Measurements from ENCODE around the gene KLK2.

Gene KLK2

GRCh38 chr19:50851620-50852019 lies 21.6 kb upstream of the KLK2 start:
- DNase-seq: no peak

DNA sequence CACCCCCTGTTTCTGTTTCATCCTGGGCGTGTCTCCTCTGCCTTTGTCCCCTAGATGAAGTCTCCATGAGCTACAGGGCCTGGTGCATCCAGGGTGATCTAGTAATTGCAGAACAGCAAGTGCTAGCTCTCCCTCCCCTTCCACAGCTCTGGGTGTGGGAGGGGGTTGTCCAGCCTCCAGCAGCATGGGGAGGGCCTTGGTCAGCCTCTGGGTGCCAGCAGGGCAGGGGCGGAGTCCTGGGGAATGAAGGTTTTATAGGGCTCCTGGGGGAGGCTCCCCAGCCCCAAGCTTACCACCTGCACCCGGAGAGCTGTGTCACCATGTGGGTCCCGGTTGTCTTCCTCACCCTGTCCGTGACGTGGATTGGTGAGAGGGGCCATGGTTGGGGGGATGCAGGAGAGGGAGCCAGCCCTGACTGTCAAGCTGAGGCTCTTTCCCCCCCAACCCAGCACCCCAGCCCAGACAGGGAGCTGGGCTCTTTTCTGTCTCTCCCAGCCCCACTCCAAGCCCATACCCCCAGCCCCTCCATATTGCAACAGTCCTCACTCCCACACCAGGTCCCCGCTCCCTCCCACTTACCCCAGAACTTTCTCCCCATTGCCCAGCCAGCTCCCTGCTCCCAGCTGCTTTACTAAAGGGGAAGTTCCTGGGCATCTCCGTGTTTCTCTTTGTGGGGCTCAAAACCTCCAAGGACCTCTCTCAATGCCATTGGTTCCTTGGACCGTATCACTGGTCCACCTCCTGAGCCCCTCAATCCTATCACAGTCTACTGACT lies 18.4 kb upstream of the KLK2 start, which contains the start of gene KLK3:
KLK3 (plus strand) TSS at position 280 of the 775 bp plus-strand sequence; CDS start at position 321, 41 bp downstream.
- DNase-seq: no peak

GRCh38 chr19:50857366-50857765 lies 15.9 kb upstream of the KLK2 start:
- DNase-seq: no peak

- no peak for DNase-seq
Observed at GRCh38 chr19:50858886-50859285, 14.4 kb upstream of the KLK2 start.

- DNase-seq: no peak
Observed at GRCh38 chr19:50859849-50860248, 13.4 kb upstream of the KLK2 start.

- no peak for DNase-seq
Observed at GRCh38 chr19:50861010-50861409, 12.2 kb upstream of the KLK2 start.

GRCh38 chr19:50861496-50862286 lies 11.5 kb upstream of the KLK2 start:
- no peak for DNase-seq

DNA sequence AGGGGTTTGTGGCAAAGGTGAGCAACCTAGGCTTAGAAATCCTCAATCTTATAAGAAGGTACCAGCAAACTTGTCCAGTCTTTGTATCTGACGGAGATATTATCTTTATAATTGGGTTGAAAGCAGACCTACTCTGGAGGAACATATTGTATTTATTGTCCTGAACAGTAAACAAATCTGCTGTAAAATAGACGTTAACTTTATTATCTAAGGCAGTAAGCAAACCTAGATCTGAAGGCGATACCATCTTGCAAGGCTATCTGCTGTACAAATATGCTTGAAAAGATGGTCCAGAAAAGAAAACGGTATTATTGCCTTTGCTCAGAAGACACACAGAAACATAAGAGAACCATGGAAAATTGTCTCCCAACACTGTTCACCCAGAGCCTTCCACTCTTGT lies 3.8 kb upstream of the KLK2 start:
- DNase-seq: no peak

DNA sequence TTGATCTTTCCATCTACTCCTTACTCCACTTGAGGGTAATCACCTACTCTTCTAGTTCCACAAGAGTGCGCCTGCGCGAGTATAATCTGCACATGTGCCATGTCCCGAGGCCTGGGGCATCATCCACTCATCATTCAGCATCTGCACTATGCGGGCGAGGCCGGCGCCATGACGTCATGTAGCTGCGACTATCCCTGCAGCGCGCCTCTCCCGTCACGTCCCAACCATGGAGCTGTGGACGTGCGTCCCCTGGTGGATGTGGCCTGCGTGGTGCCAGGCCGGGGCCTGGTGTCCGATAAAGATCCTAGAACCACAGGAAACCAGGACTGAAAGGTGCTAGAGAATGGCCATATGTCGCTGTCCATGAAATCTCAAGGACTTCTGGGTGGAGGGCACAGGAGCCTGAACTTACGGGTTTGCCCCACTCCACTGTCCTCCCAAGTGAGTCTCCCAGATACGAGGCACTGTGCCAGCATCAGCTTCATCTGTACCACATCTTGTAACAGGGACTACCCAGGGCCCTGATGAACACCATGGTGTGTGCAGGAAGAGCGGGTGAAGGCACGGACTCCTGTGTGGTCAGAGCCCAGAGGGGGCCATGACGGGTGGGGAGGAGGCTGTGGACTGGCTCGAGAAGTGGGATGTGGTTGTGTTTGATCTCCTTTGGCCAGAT lies 2.7 kb upstream of the KLK2 start:
- no peak for DNase-seq

GRCh38 chr19:50874211-50874610 lies 972 bp downstream of the KLK2 start:
- DNase-seq: no peak

DNA sequence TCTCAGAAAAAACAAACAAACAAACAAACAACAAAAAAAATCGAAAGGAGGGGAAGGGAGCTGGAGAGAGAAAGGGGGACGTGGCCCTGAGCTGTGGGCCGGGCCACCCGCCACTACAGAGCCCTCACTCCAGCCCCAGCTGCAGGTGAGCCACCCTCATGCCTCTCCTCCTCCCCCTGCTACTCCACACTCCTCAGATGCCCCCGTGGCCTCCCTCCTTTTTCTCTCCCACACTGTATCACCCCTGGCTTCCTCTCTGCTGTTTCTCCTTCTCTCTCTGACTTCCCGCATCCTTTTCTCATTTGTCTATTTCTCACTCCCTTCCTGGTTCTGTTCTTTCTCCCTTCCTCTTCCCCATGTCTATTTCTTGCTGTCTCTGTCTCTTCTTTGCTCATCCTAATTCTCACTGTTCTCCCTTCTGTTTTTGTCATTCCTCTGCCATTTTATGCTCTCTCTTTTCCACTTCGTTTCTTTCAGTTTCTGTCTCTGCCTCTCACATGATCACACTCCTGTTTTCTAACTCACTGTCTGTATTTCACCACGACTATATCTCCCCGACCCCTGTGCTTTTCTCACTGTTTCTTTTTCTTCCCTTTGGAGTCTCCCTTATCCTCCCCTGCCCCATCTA lies 2.7 kb downstream of the KLK2 start:
- no peak for DNase-seq

- no peak for DNase-seq
Observed at GRCh38 chr19:50876456-50876855, 3.2 kb downstream of the KLK2 start.

DNA sequence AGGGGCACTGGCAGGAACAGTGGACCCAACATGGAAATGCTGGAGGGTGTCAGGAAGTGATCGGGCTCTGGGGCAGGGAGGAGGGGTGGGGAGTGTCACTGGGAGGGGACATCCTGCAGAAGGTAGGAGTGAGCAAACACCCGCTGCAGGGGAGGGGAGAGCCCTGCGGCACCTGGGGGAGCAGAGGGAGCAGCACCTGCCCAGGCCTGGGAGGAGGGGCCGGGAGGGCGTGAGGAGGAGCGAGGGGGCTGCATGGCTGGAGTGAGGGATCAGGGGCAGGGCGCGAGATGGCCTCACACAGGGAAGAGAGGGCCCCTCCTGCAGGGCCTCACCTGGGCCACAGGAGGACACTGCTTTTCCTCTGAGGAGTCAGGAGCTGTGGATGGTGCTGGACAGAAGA lies 4.1 kb downstream of the KLK2 start:
- no peak for DNase-seq

- no peak for DNase-seq
Observed at GRCh38 chr19:50878851-50879250, 5.6 kb downstream of the KLK2 start.

DNA sequence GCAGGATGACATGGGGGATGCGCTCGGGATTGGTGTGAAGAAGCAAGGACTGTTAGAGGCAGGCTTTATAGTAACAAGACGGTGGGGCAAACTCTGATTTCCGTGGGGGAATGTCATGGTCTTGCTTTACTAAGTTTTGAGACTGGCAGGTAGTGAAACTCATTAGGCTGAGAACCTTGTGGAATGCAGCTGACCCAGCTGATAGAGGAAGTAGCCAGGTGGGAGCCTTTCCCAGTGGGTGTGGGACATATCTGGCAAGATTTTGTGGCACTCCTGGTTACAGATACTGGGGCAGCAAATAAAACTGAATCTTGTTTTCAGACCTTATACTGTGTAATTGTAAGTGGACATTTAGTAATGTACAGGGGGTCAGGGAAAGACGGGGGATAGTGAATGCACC lies 7.0 kb downstream of the KLK2 start:
- no peak for DNase-seq

GRCh38 chr19:50882188-50882587 lies 8.9 kb downstream of the KLK2 start:
- no peak for DNase-seq

DNA sequence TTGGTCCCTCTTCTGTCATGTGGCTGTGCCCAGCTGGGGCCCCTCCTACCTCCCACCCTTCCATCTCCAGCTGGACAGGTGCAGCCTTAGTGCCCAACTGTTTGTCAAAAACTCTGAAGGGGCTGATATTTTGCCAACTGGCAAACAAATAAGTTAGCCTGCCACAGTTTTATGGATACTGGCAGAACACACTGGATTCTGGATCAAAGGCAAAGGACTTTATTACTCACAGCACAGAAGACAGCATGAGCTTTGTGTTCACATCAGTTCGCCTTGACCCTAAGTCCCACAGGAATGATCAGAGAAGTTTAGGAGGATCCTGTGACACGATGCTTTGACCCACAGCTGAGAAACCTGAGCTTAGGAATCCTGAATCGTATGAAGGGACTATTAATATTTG lies 16.4 kb downstream of the KLK2 start:
- DNase-seq: no peak

DNA sequence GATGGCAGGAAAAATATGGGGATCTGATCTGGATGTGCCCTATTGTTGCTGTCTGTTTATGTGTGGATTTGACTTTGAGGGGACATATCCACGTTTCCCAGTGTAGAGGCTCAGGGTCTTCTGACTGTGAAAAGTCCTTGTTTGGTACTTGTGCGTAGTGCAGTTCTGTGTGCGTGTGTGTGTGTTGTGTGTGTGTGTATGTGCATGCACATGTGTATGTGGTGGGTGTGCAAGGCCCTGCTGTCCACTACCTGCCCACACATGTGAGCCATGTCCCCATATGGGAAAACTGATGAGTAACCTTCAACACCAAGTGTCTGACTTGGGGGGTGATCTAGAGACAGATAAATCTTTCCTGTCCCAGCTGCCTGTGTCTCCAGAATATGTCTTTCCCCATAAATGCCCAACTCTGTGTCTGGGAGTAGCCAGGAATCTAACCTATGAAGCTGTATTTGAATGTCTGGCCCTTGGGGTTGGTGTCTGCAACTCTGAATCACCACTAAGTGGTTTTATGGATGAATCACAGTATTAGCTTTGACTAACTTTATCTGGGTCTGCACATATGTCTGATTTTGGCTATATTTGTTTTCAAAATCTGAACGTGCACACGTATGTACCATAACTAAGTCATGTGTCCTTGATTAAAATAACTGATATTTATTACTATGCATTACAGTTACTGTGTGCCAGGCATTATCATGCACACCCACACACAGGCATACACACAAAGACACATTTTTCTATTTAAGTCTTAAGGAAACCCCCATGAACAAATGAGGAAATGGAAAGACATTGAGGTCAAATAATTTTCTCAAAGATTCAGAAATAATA lies 17.4 kb downstream of the KLK2 start:
- no peak for DNase-seq

GRCh38 chr19:50891253-50891625 lies 18.0 kb downstream of the KLK2 start:
- DNase-seq: no peak

GRCh38 chr19:50893047-50893736 lies 20.0 kb downstream of the KLK2 start:
- DNase-seq: no peak

GRCh38 chr19:50894478-50895356 lies 21.5 kb downstream of the KLK2 start:
- DNase-seq: no peak
